Transverse colon (tissue), 4 donors: Measurements from ENCODE around the gene BCL11B. TPM values are rescaled to one million over a fixed set of nuclear protein-coding genes. Genes with fewer than 3 reads are reported as not detected.

Source experiments
- DNase-seq: peaks from one replicate; pipeline ENCODE4 v3.0.0-alpha.2; 2019
- H3K27ac ChIP-seq, 4 donors: fragments of 200-600 bp; sonication (generic); 2 replicates each; pipeline ENCODE4 v1.5.1; 2016 to 2018; ENCODE audit warnings: inconsistent platforms in 4 of 4
- H3K27me3 ChIP-seq: fragments of 200-600 bp; sonication (generic); 2 replicates; pipeline ENCODE4 v1.5.1; 2017; ENCODE audit warnings: inconsistent platforms
- H3K36me3 ChIP-seq, 4 donors: fragments of 200-600 bp; sonication (generic); 2 replicates each; pipeline ENCODE4 v1.5.1; 2017 to 2019; ENCODE audit warnings: inconsistent platforms in 4 of 4
- H3K4me1 ChIP-seq, 4 donors: fragments of 200-600 bp; sonication (generic); 2 replicates each; pipeline ENCODE4 v1.5.1; 2017 to 2020; ENCODE audit warnings: inconsistent platforms in 4 of 4
- H3K4me3 ChIP-seq, 4 donors: fragments of 200-600 bp; sonication (generic); 1 replicate in 1 of 4; 2 replicates in 3 of 4; pipeline versions ENCODE4 v1.5.1 to v1.6.1; 2017 to 2019; ENCODE audit warnings: inconsistent platforms in 4 of 4
- H3K9me3 ChIP-seq, 2 donors: fragments of 200-600 bp; sonication (generic); 2 replicates each; pipeline ENCODE4 v1.5.1; 2017 to 2019; ENCODE audit warnings: inconsistent platforms in 2 of 2
- EP300 ChIP-seq: sonication (generic); formaldehyde crosslinking; IDR thresholded peaks from one replicate; pipeline ENCODE4 v1.6.1; 2017; ENCODE audit warnings: antibody characterized with exemption, low read depth
- POLR2A ChIP-seq: fragments of 450-650 bp; IDR thresholded peaks from one replicate; pipeline ENCODE4 v1.6.1; 2016; ENCODE audit warnings: antibody characterized with exemption, mild to moderate bottlenecking, moderate library complexity
- POLR2AphosphoS5 ChIP-seq, 3 donors: sonication (generic); formaldehyde crosslinking; IDR thresholded peaks; one replicate each; pipeline ENCODE4 v1.6.1; 2016; ENCODE audit warnings: antibody characterized with exemption in 3 of 3
- WGBS, 2 donors: methylation state at CpG; one replicate each; pipeline ENCODE4 v1.1.5; 2018; ENCODE audit warnings: low coverage in 1 of 2; 5-methylcytosine and 5-hydroxymethylcytosine counted together
- in situ Hi-C, 4 donors: fragments of 200-750 bp; cut with MboI; loops; one replicate each; pipeline versions ENCODE4 v1.15.0 to v1.15.1; 2017; ENCODE audit warnings: low sequenced_read_pairs in 3 of 4, low pct_ligation_motif_present in 1 of 4, low pct_unique_long_range_greater_than_20kb in 1 of 4
- intact Hi-C: fragments of 100-400 bp; cut with DNase I; formaldehyde crosslinking; loops from one replicate; pipeline ENCODE4 v1.15.1; 2023; ENCODE audit warnings: low total_unique reads
- total RNA-seq, 4 donors: library from RNA; depleted of rRNA; stranded (reverse); fragments of >200 nt; gene quantifications; one replicate each; pipeline ENCODE4 v1.1.0, GENCODE V29; 2016
- TF ChIP-seq, protein P1 (sequence below), 5 experiments: fragments of 200-600 bp in 3 of 5; fragments of 450-650 bp in 2 of 5; sonication (generic) in 3 of 5; IDR thresholded peaks; 1 replicate in 2 of 5; 2 replicates in 3 of 5; pipeline ENCODE4 v1.5.1; 2016 to 2017; ENCODE audit warnings: antibody characterized with exemption in 5 of 5, inconsistent platforms in 3 of 5, mild to moderate bottlenecking in 2 of 5, moderate library complexity in 1 of 5

BCL11B gene
- total RNA-seq, 4 donors from 2014 or later: 0.37 to 4.8 (median 3.7) TPM

DNA sequence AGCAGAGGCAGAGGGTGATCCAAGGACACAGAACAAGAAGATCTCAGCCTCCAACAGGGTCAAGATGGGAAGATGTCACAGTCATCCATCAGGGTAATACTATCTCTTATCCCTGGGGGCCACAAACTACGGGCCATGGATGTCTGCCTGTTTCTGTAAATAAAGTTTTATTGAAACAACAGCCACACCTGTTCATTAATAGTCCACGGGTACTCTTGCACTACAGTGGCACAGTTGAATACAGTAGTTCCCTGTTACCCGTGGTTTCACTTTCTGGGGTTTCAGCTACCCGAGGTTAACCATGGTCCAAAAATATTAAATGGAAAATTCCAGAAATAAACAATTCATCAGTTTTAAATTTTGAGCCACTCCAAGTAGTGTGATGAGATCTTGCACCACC lies 65.9 kb downstream of the BCL11B start:
- H3K9me3 ChIP-seq: no peaks in the 10 kb centered on the region
- WGBS, 2 donors: 77 to 82% methylated on average over 3 to 4 of the region's 4 CpGs
- H3K27me3 ChIP-seq: no peaks in the 10 kb centered on the region
- no peak overlapping the region for H3K4me3 ChIP-seq
- H3K36me3 ChIP-seq: no peaks in the 10 kb centered on the region
- TF ChIP-seq, protein P1, sequence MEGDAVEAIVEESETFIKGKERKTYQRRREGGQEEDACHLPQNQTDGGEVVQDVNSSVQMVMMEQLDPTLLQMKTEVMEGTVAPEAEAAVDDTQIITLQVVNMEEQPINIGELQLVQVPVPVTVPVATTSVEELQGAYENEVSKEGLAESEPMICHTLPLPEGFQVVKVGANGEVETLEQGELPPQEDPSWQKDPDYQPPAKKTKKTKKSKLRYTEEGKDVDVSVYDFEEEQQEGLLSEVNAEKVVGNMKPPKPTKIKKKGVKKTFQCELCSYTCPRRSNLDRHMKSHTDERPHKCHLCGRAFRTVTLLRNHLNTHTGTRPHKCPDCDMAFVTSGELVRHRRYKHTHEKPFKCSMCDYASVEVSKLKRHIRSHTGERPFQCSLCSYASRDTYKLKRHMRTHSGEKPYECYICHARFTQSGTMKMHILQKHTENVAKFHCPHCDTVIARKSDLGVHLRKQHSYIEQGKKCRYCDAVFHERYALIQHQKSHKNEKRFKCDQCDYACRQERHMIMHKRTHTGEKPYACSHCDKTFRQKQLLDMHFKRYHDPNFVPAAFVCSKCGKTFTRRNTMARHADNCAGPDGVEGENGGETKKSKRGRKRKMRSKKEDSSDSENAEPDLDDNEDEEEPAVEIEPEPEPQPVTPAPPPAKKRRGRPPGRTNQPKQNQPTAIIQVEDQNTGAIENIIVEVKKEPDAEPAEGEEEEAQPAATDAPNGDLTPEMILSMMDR (IDR thresholded peaks at IDR 0.05): no peak
- TF ChIP-seq EP300 (no peak), POLR2AphosphoS5 (IDR thresholded peaks at IDR 0.05) (no peak), POLR2A (no peak)
- in situ Hi-C loops (no loop called here), intact Hi-C loops (no loop called here)
- no peak overlapping the region for H3K27ac ChIP-seq
- H3K4me1 ChIP-seq: no peaks in the 10 kb centered on the region
- DNase-seq: no peak

- Histone ChIP-seq H3K36me3 (no peaks in the 10 kb centered on the region), H3K4me3 (no peak overlapping the region), H3K27ac (no peak overlapping the region), H3K27me3 (no peaks in the 10 kb centered on the region), H3K9me3 (no peaks in the 10 kb centered on the region), H3K4me1 (no peaks in the 10 kb centered on the region)
- 85 to 88% methylated on average over 8 to 17 of the region's 17 CpGs for WGBS, 2 donors
- DNase-seq: no peak
- TF ChIP-seq POLR2A (no peak), POLR2AphosphoS5 (IDR thresholded peaks at IDR 0.05) (no peak), EP300 (no peak)
- TF ChIP-seq, protein P1 (IDR thresholded peaks at IDR 0.05): no peak
- in situ Hi-C loops: no loop called here
- intact Hi-C loops: no loop called here
Observed at GRCh38 chr14:99205086-99205688, 66.8 kb downstream of the BCL11B start.

DNA sequence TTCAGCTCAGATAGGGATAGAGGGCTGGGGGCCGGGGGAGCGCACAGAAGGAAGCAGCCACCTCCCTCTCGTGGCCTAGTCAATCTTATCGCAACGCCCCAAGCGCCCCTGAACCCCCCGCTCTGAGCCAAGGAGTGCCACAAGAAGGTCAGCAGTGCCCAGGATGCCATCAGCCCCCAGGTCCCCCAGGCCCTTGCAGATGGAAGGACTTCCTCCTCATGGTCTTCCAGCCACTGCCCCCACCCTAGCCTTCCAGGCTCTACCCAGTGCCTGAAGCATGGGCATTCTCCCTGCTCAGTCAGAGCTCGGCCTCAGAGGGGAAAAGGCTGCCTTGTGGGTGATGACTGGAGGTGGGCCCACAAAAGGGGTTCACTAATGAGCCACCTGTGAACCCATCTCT lies 68.2 kb downstream of the BCL11B start:
- H3K27ac ChIP-seq: no peak overlapping the region
- H3K4me3 ChIP-seq: no peak overlapping the region
- no peaks in the 10 kb centered on the region for H3K9me3 ChIP-seq
- no peak for DNase-seq
- H3K4me1 ChIP-seq: no peaks in the 10 kb centered on the region
- no peaks in the 10 kb centered on the region for H3K27me3 ChIP-seq
- 95% methylated on average over 7 of the region's 8 CpGs; no CpG with 5 or more reads in 1 of the 2 donors for WGBS, 2 donors
- intact Hi-C loops (no loop called here), in situ Hi-C loops (no loop called here)
- TF ChIP-seq EP300: no peak
- TF ChIP-seq POLR2AphosphoS5 (IDR thresholded peaks at IDR 0.05): no peak
- TF ChIP-seq, protein P1 (IDR thresholded peaks at IDR 0.05): no peak
- no peak for TF ChIP-seq POLR2A
- H3K36me3 ChIP-seq: no peaks in the 10 kb centered on the region

DNA sequence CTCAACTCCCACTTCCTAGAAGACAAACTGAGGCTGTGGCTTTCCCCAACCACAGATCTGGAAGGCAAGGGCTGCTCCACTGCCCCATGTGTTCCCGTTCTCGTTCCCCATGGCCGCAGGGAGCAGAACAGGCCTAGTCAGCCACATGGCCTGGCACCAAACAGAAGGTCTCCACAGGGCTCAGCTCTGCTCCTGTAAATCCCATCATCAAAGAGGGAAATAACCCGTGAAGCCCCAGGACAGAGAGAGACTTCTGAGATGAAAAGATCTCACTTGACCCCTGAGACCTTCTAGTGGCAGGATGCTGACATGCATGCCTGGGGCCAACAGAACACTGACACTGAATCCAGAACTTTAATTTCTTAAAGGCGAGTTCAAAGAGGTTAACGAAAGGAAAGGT lies 68.9 kb downstream of the BCL11B start:
- TF ChIP-seq, protein P1 (IDR thresholded peaks at IDR 0.05): no peak
- TF ChIP-seq POLR2AphosphoS5 (IDR thresholded peaks at IDR 0.05): no peak
- intact Hi-C loops: no loop called here
- WGBS, 2 donors: 77% methylated on average over 6 of the region's 6 CpGs; no CpG with 5 or more reads in 1 of the 2 donors
- Histone ChIP-seq H3K4me3 (no peak overlapping the region), H3K4me1 (no peaks in the 10 kb centered on the region), H3K9me3 (no peaks in the 10 kb centered on the region), H3K27ac (no peak overlapping the region), H3K27me3 (no peaks in the 10 kb centered on the region), H3K36me3 (no peaks in the 10 kb centered on the region)
- in situ Hi-C loops: no loop called here
- DNase-seq: no peak
